Lung (tissue), 12 donors: ENCODE measurements around the gene MED13L. TPM values are rescaled to one million over a fixed set of nuclear protein-coding genes. Genes with fewer than 3 reads are reported as not detected.
A peak's percentile ranks its signal among the peaks of the same experiment; 100 is the strongest.

Experiments
- ATAC-seq: fragments of 200-7000 bp; cut with Tn5 transposase; one replicate; pipeline ENCODE4 v1.9.1; 2020; ENCODE audit warnings: moderate number of reproducible peaks; ENCODE audit not compliant: insufficient read depth, low FRiP score
- DNase-seq, 3 donors: peaks; one replicate each; pipeline ENCODE4 v3.0.0-alpha.2; 2013 to 2017
- H3K27ac ChIP-seq, 2 donors: one replicate each; pipeline ENCODE4 v1.5.1; 2013; ENCODE audit warnings: mild to moderate bottlenecking in 2 of 2, moderate library complexity in 2 of 2, control low read depth in 1 of 2, inconsistent platforms in 1 of 2, low read depth in 1 of 2, low read length in 1 of 2
- H3K27me3 ChIP-seq, 3 donors: one replicate each; pipeline ENCODE4 v1.5.1; 2013; ENCODE audit warnings: low read length in 2 of 3; ENCODE audit not compliant: control insufficient read depth in 3 of 3, insufficient read depth in 3 of 3
- H3K36me3 ChIP-seq, 4 donors: one replicate each; pipeline ENCODE4 v1.5.1; 2013; ENCODE audit warnings: low read length in 4 of 4, mild to moderate bottlenecking in 1 of 4, moderate library complexity in 1 of 4; ENCODE audit not compliant: control insufficient read depth in 4 of 4, insufficient read depth in 4 of 4
- H3K4me1 ChIP-seq, 5 donors: one replicate each; pipeline ENCODE4 v1.5.1; 2013; ENCODE audit warnings: low read length in 5 of 5, mild to moderate bottlenecking in 2 of 5, moderate library complexity in 1 of 5; ENCODE audit not compliant: control insufficient read depth in 5 of 5, insufficient read depth in 5 of 5
- H3K4me3 ChIP-seq: one replicate; pipeline ENCODE4 v1.5.1; 2013; ENCODE audit warnings: mild to moderate bottlenecking, control low read depth, moderate library complexity
- H3K9ac ChIP-seq, 2 donors: one replicate each; pipeline ENCODE4 v1.5.1; 2013; ENCODE audit warnings: low read length in 2 of 2, control low read depth in 1 of 2; ENCODE audit not compliant: insufficient read depth in 1 of 2
- H3K9me3 ChIP-seq, 4 donors: one replicate each; pipeline ENCODE4 v1.5.1; 2013; ENCODE audit warnings: low read length in 3 of 4, mild to moderate bottlenecking in 1 of 4, moderate library complexity in 1 of 4; ENCODE audit not compliant: control insufficient read depth in 4 of 4, insufficient read depth in 3 of 4
- CTCF ChIP-seq: IDR thresholded peaks from 2 replicates; pipeline ENCODE4 v1.5.1; 2012; ENCODE audit warnings: mild to moderate bottlenecking; ENCODE audit errors: control extremely low read depth, extremely low read depth
- WGBS, 2 donors: extraction: QIAGEN DNeasy Blood & Tissue Kit; methylation state at CpG; one replicate each; pipeline ENCODE4 v1.1.7; 2013; 5-methylcytosine and 5-hydroxymethylcytosine counted together
- polyA plus RNA-seq, 2 donors: library from polyadenylated mRNA; stranded (reverse); fragments of 200-250 nt; gene quantifications; one replicate each; pipeline ENCODE4 v1.2.1, GENCODE V29; 2013
- total RNA-seq, 2 donors: library from RNA; depleted of rRNA in 1 of 2; stranded (reverse); fragments of >200 nt in 1 of 2; gene quantifications; one replicate each; pipeline ENCODE4 v1.2.1, GENCODE V29; 2014 to 2021
- donor health status: control.
- donor health status: control.
- donor health status: Bipolar disorder and iron deficiency.
- donor health status: healthy.
- donor health status: DM: yes; HTN: yes; CAD: no.

The MED13L gene
- total and polyA plus RNA-seq, 4 donors, result 18.2 to 329 (median 71.4) TPM

- Histone ChIP-seq H3K36me3 (no peaks in the 10 kb centered on the region), H3K27ac (peak overlapping the region in 1 of 2 donors; percentile 43), H3K27me3 (no peaks in the 10 kb centered on the region), H3K9ac (no peak overlapping the region), H3K4me3 (no peak overlapping the region), H3K4me1 (peaks cover 11 to 38% (median 29%) of the 10 kb centered on the region in 5 donors), H3K9me3 (no peaks in the 10 kb centered on the region)
- 68 to 79% methylated on average over 4 of the region's 4 CpGs for WGBS, 2 donors
- no peak for TF ChIP-seq CTCF
- ATAC-seq (no peak), DNase-seq (no peak)
These were observed 112.5 kb downstream of the MED13L start for GRCh38 chr12:116165036-116165425.

GRCh38 chr12:116164250-116165035 lies 113.0 kb downstream of the MED13L start:
- Histone ChIP-seq H3K4me1 (peaks cover 10 to 43% (median 30%) of the 10 kb centered on the region in 5 donors), H3K27ac (peak overlapping the region; percentile 31 to 75), H3K36me3 (no peaks in the 10 kb centered on the region), H3K27me3 (no peaks in the 10 kb centered on the region), H3K4me3 (no peak overlapping the region), H3K9ac (peak overlapping the region in 1 of 2 donors; percentile 26), H3K9me3 (no peaks in the 10 kb centered on the region)
- WGBS, 2 donors, result 26 to 39% methylated on average over 3 of the region's 3 CpGs
- ATAC-seq (no peak), DNase-seq (peak in 2 of 3 donors; percentile 49 to 55)
- TF ChIP-seq CTCF, result no peak

GRCh38 chr12:116162071-116162470 lies 115.4 kb downstream of the MED13L start:
- Histone ChIP-seq H3K9me3 (no peaks in the 10 kb centered on the region), H3K9ac (no peak overlapping the region), H3K4me3 (no peak overlapping the region), H3K36me3 (no peaks in the 10 kb centered on the region), H3K27ac (no peak overlapping the region), H3K4me1 (peaks cover 10 to 66% (median 41%) of the 10 kb centered on the region in 5 donors), H3K27me3 (no peaks in the 10 kb centered on the region)
- DNase-seq (no peak), ATAC-seq (no peak)
- 88 to 97% methylated on average over 3 of the region's 3 CpGs for WGBS, 2 donors
- TF ChIP-seq CTCF, result no peak
